Suprapubic skin (tissue), 4 donors: ENCODE data around the gene AFF4. TPM values are rescaled to one million over a fixed set of nuclear protein-coding genes. Genes with fewer than 3 reads are reported as not detected.

ENCODE experiments used
- DNase-seq, 2 donors: peaks; one replicate each; pipeline ENCODE4 v3.0.0-alpha.2; 2019; ENCODE audit warnings: low spot score in 2 of 2
- H3K27ac ChIP-seq: fragments of 200-600 bp; sonication (generic); one replicate; pipeline ENCODE4 v1.5.1; 2019
- H3K27me3 ChIP-seq: fragments of 200-600 bp; sonication (generic); one replicate; pipeline ENCODE4 v1.5.1; 2019
- H3K36me3 ChIP-seq: fragments of 200-600 bp; sonication (generic); one replicate; pipeline ENCODE4 v1.5.1; 2019
- H3K4me1 ChIP-seq: fragments of 200-600 bp; sonication (generic); one replicate; pipeline ENCODE4 v1.5.1; 2019
- H3K4me3 ChIP-seq: fragments of 200-600 bp; sonication (generic); one replicate; pipeline ENCODE4 v1.5.1; 2019; ENCODE audit warnings: mild to moderate bottlenecking
- H3K9me3 ChIP-seq: fragments of 200-600 bp; sonication (generic); one replicate; pipeline ENCODE4 v1.5.1; 2019
- EP300 ChIP-seq: sonication (generic); formaldehyde crosslinking; IDR thresholded peaks from one replicate; pipeline ENCODE4 v1.6.1; 2017; ENCODE audit warnings: antibody characterized with exemption
- POLR2A ChIP-seq, 2 donors: fragments of 450-650 bp; IDR thresholded peaks; one replicate each; pipeline ENCODE4 v1.6.1; 2017; ENCODE audit warnings: antibody characterized with exemption in 2 of 2, mild to moderate bottlenecking in 2 of 2, moderate library complexity in 2 of 2
- POLR2AphosphoS5 ChIP-seq, 3 donors: sonication (generic); formaldehyde crosslinking; IDR thresholded peaks; one replicate each; pipeline ENCODE4 v1.6.1; 2017; ENCODE audit warnings: antibody characterized with exemption in 3 of 3
- WGBS: methylation state at CpG from one replicate; pipeline ENCODE4 v1.1.5; 2018; 5-methylcytosine and 5-hydroxymethylcytosine counted together
- total RNA-seq, 4 donors: library from RNA; depleted of rRNA; stranded (reverse); fragments of >200 nt; gene quantifications; one replicate each; pipeline ENCODE4 v1.1.0, GENCODE V29; 2016
- TF ChIP-seq, protein P1 (sequence below), 2 donors: fragments of 200-600 bp in 1 of 2; fragments of 450-650 bp in 1 of 2; sonication (generic) in 1 of 2; IDR thresholded peaks; one replicate each; pipeline ENCODE4 v1.5.1; 2016 to 2019; ENCODE audit warnings: antibody characterized with exemption in 2 of 2, mild to moderate bottlenecking in 1 of 2, moderate library complexity in 1 of 2

Gene AFF4
- total RNA-seq, 4 donors from 2014 or later: 55.8 to 107 (median 71.7) TPM

DNA sequence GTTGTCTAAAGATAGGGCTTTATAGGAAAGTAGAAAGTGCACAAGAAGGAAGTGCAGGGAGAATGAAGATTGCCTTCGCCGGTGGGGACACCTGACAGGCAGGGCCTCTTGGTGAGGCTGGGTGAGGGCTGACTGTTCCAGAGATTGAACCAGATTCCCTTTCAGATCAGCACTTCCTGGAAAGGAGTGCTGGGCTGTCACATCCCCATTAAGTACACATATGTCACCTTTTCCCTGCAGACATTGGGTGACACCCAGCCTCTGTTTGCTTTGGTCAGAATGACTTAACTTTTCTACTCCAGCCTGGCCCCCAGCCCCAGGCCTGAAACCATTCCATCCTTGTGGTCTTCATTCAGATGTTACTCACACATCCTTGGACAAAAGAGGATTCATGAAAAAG lies 125.6 kb downstream of the AFF4 start:
- Histone ChIP-seq H3K27me3 (no peaks in the 10 kb centered on the region), H3K9me3 (no peaks in the 10 kb centered on the region), H3K36me3 (no peaks in the 10 kb centered on the region), H3K4me3 (no peak overlapping the region), H3K27ac (no peak overlapping the region), H3K4me1 (peaks cover 18% of the 10 kb centered on the region)
- no peak for DNase-seq
- no peak for TF ChIP-seq EP300
- TF ChIP-seq POLR2AphosphoS5 (IDR thresholded peaks at IDR 0.05): no peak
- TF ChIP-seq POLR2A (IDR thresholded peaks at IDR 0.05): no peak
- TF ChIP-seq, protein P1, sequence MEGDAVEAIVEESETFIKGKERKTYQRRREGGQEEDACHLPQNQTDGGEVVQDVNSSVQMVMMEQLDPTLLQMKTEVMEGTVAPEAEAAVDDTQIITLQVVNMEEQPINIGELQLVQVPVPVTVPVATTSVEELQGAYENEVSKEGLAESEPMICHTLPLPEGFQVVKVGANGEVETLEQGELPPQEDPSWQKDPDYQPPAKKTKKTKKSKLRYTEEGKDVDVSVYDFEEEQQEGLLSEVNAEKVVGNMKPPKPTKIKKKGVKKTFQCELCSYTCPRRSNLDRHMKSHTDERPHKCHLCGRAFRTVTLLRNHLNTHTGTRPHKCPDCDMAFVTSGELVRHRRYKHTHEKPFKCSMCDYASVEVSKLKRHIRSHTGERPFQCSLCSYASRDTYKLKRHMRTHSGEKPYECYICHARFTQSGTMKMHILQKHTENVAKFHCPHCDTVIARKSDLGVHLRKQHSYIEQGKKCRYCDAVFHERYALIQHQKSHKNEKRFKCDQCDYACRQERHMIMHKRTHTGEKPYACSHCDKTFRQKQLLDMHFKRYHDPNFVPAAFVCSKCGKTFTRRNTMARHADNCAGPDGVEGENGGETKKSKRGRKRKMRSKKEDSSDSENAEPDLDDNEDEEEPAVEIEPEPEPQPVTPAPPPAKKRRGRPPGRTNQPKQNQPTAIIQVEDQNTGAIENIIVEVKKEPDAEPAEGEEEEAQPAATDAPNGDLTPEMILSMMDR (IDR thresholded peaks at IDR 0.05): no peak
- WGBS: 62% methylated on average over 2 of the region's 2 CpGs

DNA sequence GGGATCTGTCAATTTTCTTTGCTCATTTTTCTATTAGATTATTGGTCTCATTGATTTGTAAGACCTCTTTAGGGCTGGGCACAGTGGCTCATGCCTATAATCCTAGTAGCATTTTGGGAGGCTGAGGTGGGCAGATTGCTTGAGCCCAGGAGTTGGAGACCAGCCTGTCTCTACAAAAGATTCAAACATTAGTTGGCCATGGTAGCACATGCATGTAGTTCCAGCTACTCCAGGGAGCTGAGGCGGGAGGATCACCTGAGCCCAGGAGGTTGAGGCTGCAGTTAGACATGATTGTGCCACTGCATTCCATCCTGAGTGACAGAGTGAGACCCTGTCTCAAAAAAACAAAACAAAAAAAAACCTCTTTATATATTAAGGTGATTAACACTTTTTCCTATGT lies 126.6 kb downstream of the AFF4 start:
- H3K27ac ChIP-seq: no peak overlapping the region
- TF ChIP-seq EP300 (no peak), POLR2AphosphoS5 (IDR thresholded peaks at IDR 0.05) (no peak), POLR2A (IDR thresholded peaks at IDR 0.05) (no peak)
- TF ChIP-seq, protein P1 (IDR thresholded peaks at IDR 0.05): no peak

DNA sequence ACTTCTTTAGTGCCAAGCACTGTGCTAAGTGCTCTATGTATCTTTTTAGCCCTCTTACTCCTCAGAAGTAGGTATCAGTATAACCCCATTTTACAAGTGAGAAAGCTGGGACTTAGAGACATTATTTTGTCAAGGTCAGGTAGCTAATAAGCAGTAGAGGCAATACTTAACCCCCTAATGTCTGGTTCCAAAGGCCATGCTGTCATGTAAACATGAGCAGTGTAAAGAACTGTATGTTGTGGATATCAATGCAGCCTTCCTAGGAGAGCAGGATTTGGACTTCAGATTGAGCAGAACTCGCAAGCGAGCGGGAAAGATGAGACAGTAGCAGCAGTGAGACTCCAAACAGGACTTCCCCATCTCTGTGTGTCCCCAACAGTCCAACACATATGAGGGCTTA lies 129.4 kb downstream of the AFF4 start:
- peaks cover 18% of the 10 kb centered on the region for H3K4me1 ChIP-seq
- H3K4me3 ChIP-seq: no peak overlapping the region
- no peaks in the 10 kb centered on the region for H3K36me3 ChIP-seq
- no peak overlapping the region for H3K27ac ChIP-seq
- peaks cover 4% of the 10 kb centered on the region for H3K27me3 ChIP-seq
- no peak for TF ChIP-seq EP300
- no peak for TF ChIP-seq POLR2A (IDR thresholded peaks at IDR 0.05)
- TF ChIP-seq POLR2AphosphoS5 (IDR thresholded peaks at IDR 0.05): no peak
- TF ChIP-seq, protein P1 (IDR thresholded peaks at IDR 0.05): no peak
- DNase-seq: no peak
- no peaks in the 10 kb centered on the region for H3K9me3 ChIP-seq
- WGBS: 96% methylated on average over 3 of the region's 3 CpGs

More for the DNA sequence above, 126.6 kb downstream of the AFF4 start:
- Histone ChIP-seq H3K4me1 (peaks cover 18% of the 10 kb centered on the region), H3K36me3 (no peaks in the 10 kb centered on the region), H3K4me3 (no peak overlapping the region), H3K27me3 (no peaks in the 10 kb centered on the region), H3K9me3 (no peaks in the 10 kb centered on the region)
- WGBS: 89% methylated on average over 1 of the region's 1 CpG
- DNase-seq: no peak

DNA sequence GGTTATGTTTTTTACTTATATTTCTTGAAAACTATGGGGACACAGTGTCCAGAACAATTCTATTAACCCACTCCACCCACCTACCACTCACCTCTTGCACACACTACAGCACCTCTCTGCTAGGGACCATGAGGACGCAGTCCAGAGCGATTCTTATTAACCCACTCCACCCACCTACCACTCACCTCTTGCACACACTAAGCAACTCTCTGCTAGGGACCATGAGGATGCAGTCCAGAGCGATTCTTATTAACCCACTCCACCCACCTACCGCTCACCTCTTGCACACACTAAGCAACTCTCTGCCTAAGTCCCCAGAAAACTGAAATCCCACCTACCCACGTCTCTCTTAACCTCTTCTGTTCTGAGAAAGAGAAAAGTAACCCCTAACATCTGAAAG lies 130.8 kb downstream of the AFF4 start:
- Histone ChIP-seq H3K4me3 (no peak overlapping the region), H3K9me3 (no peaks in the 10 kb centered on the region), H3K27me3 (peaks cover 4% of the 10 kb centered on the region), H3K4me1 (peaks cover 18% of the 10 kb centered on the region), H3K36me3 (no peaks in the 10 kb centered on the region), H3K27ac (no peak overlapping the region)
- WGBS: 96% methylated on average over 5 of the region's 5 CpGs
- TF ChIP-seq, protein P1 (IDR thresholded peaks at IDR 0.05): no peak
- TF ChIP-seq POLR2AphosphoS5 (IDR thresholded peaks at IDR 0.05): no peak
- TF ChIP-seq POLR2A (IDR thresholded peaks at IDR 0.05): no peak
- no peak for TF ChIP-seq EP300
- DNase-seq: no peak

DNA sequence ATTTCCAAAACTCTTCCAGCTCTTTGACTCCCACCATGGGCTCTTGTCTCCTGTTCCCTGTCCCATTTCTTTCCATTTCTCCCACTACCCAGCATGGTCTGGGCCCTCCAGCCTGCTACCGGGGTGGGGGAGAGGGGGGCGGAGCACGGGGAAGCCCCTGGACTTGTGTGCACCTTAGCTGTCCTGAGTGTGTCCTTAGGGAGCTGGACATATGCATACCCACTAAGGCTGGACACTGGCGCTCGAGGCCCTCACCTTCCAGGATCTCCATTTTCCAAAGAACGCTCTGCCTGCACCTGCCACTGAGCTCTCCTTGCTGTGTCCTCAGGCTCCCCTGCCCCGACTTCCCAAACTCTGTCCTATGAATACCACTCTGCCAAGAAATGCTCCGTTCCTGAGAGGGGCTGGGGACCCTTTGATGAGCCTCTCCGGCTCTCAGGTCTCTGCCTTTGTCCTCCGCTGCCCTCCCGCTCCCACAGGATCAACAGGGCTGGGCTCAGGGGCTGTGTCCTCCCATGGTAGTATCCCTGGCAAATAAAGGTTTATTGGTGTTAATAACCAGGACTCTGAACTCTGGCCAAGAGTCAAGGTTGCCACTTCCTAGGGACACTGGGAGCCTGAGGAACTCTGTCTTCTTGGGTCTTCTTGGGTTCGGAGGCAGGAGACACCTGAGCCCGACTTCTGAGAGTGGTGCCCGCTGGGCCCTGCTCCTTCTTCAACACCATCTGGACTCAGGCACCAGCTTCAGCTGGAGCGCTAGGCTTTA lies 132.2 kb downstream of the AFF4 start:
- H3K4me3 ChIP-seq: peak overlapping the region; percentile 87
- H3K4me1 ChIP-seq: peaks cover 18% of the 10 kb centered on the region
- peak in 1 of 2 donors; percentile 69 for DNase-seq
- H3K9me3 ChIP-seq: no peaks in the 10 kb centered on the region
- 94% methylated on average over 11 of the region's 15 CpGs for WGBS
- peaks cover 6% of the 10 kb centered on the region for H3K27me3 ChIP-seq
- H3K36me3 ChIP-seq: no peaks in the 10 kb centered on the region
- peak overlapping the region; percentile 74 for H3K27ac ChIP-seq
- TF ChIP-seq, protein P1 (IDR thresholded peaks at IDR 0.05): no peak
- TF ChIP-seq EP300: no peak
- no peak for TF ChIP-seq POLR2AphosphoS5 (IDR thresholded peaks at IDR 0.05)
- TF ChIP-seq POLR2A (IDR thresholded peaks at IDR 0.05): no peak
